ENCODE data around the gene GARIN1A.
A peak's percentile ranks its signal among the peaks of the same experiment; 100 is the strongest.
"Not testable (repeated sequence)": the region's sequence is repeated elsewhere in the genome, so short reads cannot be mapped to it uniquely, and the experiment has no call there.

Gene GARIN1A

DNA sequence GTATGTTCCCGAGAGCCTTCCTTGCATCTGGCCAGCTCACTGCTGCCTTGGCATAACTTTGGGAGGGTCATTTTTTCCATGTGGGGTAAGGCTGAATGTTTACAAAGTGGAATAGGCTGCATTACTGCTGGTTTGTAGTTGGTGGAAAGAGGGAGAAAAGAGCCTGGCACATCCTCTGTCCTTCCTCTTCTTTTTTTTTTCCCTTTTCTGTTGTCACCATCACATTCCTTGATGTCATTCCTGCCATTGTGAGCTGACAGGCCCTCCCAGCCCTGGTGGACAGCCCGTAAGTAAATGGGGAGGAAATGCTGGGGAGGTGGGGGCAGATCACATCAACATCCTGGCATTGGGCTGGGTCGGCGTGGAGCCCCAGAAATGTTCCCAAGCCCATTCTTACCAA is at the start of gene GARIN1A:
Gene GARIN1A, plus strand, starts transcription at position 301 of the 400 bp plus-strand sequence. CDS start 106 bp downstream, outside the sequence.
- DNase-seq, result no peak

DNA sequence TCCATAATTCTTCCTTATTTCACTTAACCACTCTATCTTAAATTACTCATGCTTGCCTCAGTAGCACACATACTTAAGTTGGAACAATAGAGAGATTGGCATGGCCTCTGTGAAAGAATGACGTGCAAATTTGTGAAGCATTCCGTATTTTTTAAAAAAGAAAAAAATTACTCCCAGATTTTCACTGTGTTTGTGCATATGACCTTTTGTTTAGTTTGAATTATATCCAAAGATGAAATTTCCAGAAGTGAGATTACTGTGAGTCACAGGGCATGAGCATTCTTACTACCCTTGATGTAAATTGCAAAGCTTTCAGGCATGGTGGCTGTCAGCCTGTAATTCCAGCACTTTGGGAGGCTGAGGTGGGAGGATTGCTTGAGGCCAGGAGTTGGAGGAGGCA is 45.0 kb upstream of the GARIN1A start:
- not testable (repeated sequence) for DNase-seq

DNA sequence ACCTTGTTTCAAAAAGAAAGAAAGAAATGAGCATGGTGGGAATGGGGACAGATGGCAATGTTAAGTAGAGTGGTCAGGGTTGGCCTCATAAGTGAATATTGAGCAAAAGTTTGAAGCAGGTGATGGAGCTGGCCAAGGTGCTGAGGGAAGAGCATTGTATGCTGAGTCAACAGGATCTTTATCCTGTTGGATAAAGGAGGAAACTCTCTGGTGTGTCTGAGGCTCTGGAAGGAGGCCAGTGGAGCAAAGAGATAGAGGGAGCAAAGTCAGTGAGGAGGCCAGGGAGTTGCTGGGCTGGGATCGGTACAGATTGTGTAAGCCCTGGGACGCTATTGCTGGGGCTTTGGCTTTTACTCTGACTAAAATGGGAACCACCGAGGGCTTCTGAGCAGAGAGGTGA is 38.2 kb upstream of the GARIN1A start:
- DNase-seq, result not testable (repeated sequence)

DNA sequence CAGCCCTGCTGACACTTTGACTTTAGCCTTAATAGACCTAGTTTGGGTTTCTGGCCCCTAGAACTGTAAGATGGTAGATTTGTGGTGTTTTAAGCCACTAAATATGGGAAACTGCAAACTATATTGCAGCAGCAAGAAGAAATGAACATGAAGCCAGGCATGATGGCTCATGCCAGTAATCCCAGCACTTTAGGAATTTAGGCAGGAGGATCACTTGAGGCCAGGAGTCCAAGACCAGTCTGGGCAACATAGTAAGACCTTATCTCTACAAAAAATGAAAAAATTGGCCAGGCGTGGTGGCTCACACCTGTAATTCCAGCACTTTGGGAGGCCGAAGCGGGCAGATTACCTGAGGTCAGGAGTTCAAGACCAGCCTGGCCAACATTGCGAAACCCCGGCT is 26.9 kb upstream of the GARIN1A start:
- not testable (repeated sequence) for DNase-seq

DNA sequence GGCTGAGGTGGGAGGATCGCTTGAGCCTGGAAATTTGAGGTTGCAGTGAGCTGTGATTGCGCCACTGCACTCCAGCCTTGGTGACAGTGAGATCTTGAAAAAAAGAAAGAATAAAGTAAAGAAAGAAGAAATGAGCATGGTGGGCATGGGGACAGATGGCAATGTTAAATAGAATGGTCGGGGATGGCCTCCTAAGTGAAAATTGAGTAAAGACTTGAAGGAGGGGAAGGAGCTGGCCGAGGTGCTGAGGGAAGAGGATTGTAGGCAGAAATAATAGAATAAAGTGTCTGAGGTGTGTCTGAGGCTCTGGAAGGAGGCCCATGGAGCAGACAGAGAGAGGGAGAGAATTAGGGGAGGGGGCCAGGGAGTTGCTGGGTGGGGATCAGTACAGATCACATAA is 26.2 kb upstream of the GARIN1A start:
- DNase-seq, result not testable (repeated sequence)

DNA sequence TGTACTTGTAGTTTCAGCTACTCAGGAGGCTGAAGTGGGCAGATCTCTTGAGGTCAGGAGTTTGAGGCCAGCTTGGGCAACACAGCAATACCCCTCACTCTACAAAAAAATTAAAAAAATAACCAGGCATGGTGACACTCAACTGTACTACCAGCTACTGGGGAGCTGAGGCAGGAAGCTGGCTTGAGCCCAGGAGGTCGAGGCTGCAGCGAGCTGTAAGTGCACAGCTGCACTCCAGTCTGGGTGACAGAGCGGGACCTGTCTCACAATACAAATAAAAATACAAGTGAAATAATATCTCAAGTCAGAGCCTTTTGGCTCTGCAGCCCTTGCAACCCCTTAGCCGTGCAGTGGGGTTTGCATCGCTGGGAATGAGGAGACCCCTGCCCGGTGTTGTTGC is 25.2 kb upstream of the GARIN1A start:
- not testable (repeated sequence) for DNase-seq

DNA sequence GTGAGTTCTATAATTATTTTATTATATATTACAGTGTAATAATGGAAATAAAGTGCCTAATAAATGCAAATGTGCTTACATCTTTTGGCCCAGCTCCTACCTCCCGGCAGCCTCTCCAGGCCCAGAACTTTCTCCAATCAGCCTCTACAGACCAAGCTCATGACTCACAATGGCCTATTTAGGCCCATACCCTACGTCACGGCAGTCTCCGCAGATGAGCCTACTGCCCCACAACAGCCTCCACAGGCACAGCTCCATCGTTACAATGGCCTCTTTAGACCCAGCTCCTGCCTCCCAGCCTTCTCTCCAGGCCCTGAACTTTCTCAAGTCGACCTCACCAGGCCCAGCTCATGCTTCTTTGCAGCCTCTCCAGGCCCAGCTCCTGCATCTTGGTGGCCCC is 21.0 kb upstream of the GARIN1A start:
- DNase-seq, result not testable (repeated sequence)

GRCh38 chr7:128652606-128653005 is 19.5 kb upstream of the GARIN1A start:
- DNase-seq, result not testable (repeated sequence)

DNA sequence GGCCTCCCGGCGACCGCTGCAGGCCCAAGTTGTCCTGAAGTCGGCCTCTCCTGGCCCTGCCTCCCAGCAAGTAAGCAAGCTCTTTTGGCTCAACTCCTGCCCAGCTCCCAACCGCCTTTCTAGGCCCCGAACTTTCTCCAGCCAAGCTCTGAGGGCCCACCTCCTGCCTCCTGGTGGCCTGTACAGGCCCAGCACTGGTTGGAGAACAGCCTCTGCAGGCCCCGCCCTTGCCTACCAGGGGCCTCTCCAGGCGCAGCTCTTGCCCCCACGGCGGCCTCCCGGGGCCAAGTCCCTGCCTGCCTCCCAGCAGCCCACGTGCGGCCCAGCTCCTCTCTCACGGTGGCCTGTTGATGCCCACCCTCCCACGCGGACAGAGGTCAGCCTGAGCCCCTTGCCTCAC is 18.9 kb upstream of the GARIN1A start:
- not testable (repeated sequence) for DNase-seq

DNA sequence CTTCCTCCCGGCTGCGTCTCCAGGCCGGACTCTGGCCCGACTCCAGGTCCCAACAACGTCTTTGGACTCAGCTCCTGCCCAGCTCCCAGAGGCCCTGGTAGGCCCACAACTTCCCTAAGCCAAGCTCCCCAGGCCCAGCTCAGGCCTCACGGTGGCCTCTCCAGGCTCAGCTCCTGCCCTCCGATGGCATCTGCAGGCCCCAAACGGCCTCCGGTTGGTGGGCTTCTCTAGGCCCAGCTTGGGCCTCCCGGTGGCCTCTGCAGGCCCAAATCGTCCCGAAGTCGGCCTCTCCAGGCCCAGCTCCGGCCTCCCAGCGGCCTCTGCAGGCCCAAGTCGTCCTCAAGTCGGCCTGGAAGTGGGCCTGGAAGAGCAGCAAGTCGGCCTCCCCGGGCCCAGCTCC is 18.0 kb upstream of the GARIN1A start:
- DNase-seq, result not testable (repeated sequence)

- DNase-seq, result not testable (repeated sequence)
These were observed 17.6 kb upstream of the GARIN1A start for GRCh38 chr7:128654501-128654900.

GRCh38 chr7:128658428-128658827 is 13.7 kb upstream of the GARIN1A start:
- DNase-seq, result not testable (repeated sequence)

GRCh38 chr7:128660596-128660995 is 11.5 kb upstream of the GARIN1A start:
- no peak for DNase-seq

GRCh38 chr7:128661446-128661845 is 10.6 kb upstream of the GARIN1A start:
- no peak for DNase-seq

DNA sequence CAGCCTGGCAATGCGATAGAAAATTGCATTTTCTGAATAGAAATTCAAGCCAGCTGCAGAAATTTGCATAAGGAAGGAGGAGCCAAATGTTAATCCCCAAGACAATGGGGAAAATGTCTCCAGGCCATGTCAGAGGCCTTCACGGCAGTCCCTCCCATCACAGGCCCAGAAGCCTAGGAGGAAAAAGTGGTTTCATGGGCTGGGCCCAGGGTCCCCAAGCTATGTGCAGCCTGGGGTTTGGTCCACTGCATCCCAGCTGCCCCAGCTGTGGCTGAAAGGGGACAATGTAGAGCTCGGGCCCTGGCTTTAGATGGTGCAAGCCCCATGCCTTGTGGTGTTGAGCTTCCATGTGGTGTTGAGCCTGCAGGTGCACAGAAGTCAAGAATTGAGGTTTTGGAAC is 10.0 kb upstream of the GARIN1A start:
- DNase-seq, result no peak

DNA sequence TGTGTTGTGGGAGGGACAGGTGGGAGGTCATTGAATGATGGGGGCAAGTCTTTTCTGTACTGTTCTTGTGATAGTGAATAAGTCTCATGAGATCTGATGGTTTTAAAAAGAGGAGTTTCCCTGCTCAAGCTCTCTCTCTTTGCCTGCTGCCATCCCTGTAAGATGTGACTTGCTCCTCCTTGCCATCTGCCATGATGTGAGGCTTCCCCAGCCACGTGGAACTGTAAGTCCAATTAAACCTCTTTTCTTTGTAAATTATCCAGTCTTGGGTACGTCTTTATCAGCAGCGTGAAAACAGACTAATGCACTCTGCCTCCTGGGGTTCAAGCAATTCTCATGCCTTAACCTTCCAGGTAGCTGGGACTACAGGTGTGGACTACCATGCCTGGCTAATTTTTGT is 8.9 kb upstream of the GARIN1A start:
- DNase-seq, result not testable (repeated sequence)

DNA sequence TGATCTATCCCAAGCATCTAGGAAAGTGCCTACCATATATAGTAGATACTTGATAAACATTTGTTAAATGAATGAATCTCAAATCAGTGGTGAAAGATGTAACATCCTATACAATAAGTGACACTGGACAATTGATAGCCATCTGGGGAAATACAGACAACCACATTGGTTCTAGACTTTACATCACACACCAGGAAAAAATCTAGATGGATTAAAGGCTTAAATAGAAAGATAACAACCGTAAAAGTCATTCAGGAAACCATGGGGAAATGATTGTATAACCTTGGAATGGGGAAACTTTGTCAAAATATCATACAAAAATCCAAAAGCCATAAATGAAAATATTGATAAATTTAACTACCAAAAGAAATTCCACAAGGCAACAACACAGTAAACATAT is 7.0 kb upstream of the GARIN1A start:
- DNase-seq, result no peak

DNA sequence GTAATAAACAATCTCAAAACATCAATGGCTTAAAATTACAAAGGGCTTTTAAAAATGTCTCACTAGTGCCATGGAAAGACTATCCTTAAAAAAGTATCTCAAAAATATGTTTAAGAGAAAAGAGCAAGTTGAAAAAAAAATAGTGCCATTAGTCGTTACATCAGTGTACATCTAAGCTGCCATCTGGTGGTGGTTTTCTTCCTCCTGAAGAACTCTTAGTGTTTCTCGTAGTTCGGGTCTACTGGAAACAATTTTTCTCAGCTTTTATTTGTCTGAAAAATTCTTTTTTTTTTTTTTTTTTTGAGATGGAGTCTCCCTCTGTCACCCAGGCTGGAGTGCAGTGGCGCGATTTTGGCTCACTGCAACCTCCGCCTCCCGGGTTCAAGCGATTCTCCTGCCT is 5.9 kb upstream of the GARIN1A start:
- DNase-seq, result no peak

DNA sequence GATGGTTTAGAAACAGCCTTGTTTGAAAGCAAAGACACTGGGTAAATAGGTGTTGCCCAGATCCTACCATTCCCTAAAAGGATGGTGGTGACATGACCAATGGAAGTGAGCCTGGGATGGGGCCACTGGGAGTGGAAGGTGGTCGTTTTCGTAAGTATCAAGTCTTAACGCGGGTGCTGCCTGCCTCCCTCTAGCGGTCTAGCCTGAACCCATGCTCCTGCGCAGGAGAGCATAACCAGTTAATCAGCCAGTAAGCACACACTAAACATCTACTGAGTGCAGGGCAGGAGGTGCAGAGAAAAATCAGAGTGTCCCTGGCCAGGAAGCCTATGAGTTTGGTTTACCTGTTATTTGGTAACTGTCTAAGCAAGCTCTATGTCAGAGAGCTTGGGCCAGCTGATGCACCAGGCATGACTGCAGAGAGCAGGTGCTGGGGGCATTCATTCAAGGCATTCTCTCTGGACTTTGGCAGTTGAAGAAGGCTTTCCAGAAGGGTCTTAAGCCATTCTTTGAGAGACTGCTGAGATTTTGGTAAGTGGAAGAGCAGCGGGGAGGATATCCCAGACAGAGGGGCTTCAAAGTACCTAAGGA is 930 bp downstream of the GARIN1A start:
- peak in 1 of 2 experiments; percentile 17 for DNase-seq

- DNase-seq, result no peak
These were observed 1.5 kb downstream of the GARIN1A start for GRCh38 chr7:128673571-128673970.

- DNase-seq, result no peak
These were observed 4.6 kb downstream of the GARIN1A start for GRCh38 chr7:128676665-128677064.

- no peak for DNase-seq
These were observed 7.8 kb downstream of the GARIN1A start for GRCh38 chr7:128679920-128680319.

- no peak for DNase-seq
These were observed 9.9 kb downstream of the GARIN1A start for GRCh38 chr7:128681794-128682537.

- DNase-seq, result not testable (repeated sequence)
These were observed 11.2 kb downstream of the GARIN1A start for GRCh38 chr7:128683270-128683669.

GRCh38 chr7:128683738-128684137 is 11.6 kb downstream of the GARIN1A start:
- not testable (repeated sequence) for DNase-seq

All from SHP77 (cell line).